Measurements from ENCODE around the gene WDR70.

- no peak for TF ChIP-seq POLR2A (IDR thresholded peaks at IDR 0.05; ENCODE audit: low read depth, low read length)
- no peak for TF ChIP-seq MAX (IDR thresholded peaks at IDR 0.05; ENCODE audit: insufficient read depth, insufficient read length)
- TF ChIP-seq CTCF (IDR thresholded peaks at IDR 0.05; ENCODE audit: extremely low read depth in 1 of 2, insufficient read depth in 1 of 2, low read depth in 1 of 2, low read length in 2 of 2): no peak
- TF ChIP-seq EZH2 (IDR thresholded peaks at IDR 0.05; ENCODE audit: borderline replicate concordance, low read depth, low read length, severe bottlenecking): no peak
- no peak for TF ChIP-seq POLR2AphosphoS5 (IDR thresholded peaks at IDR 0.05; ENCODE audit: insufficient read depth, low read depth, low read length)
- TF ChIP-seq JUN (IDR thresholded peaks at IDR 0.05; ENCODE audit: borderline replicate concordance, insufficient read depth, insufficient read length, low read depth): no peak
- TF ChIP-seq MYC (IDR thresholded peaks at IDR 0.05; ENCODE audit: low read depth, low read length): no peak
- TF ChIP-seq GATA2 (IDR thresholded peaks at IDR 0.05; ENCODE audit: insufficient read depth, insufficient read length, low read depth, low read length): no peak
- no peak for TF ChIP-seq FOS (IDR thresholded peaks at IDR 0.05; ENCODE audit: borderline replicate concordance, insufficient read depth, low read length)
These were observed 192.9 kb downstream of the WDR70 start for GRCh38 chr5:37571985-37572384.
